Vagina (tissue), 2 donors: ENCODE results near the gene IFNGR1. TPM values are rescaled to one million over a fixed set of nuclear protein-coding genes. Genes with fewer than 3 reads are reported as not detected.

Source experiments
- DNase-seq, 2 donors: peaks; one replicate each; pipeline ENCODE4 v3.0.0-alpha.2; 2017; ENCODE audit errors: extremely low spot score in 2 of 2
- H3K27ac ChIP-seq: fragments of 200-600 bp; sonication (generic); one replicate; pipeline ENCODE4 v1.5.1; 2019
- H3K27me3 ChIP-seq: fragments of 200-600 bp; sonication (generic); one replicate; pipeline ENCODE4 v1.5.1; 2019
- H3K36me3 ChIP-seq, 2 donors: fragments of 200-600 bp; sonication (generic); one replicate each; pipeline ENCODE4 v1.5.1; 2017 to 2019
- H3K4me1 ChIP-seq: fragments of 200-600 bp; sonication (generic); one replicate; pipeline ENCODE4 v1.5.1; 2019
- H3K4me3 ChIP-seq, 2 donors: fragments of 200-600 bp; sonication (generic); 1 replicate in 1 of 2; 2 replicates in 1 of 2; pipeline ENCODE4 v1.5.1; 2016 to 2019
- H3K9me3 ChIP-seq: fragments of 200-600 bp; sonication (generic); one replicate; pipeline ENCODE4 v1.5.1; 2019
- POLR2A ChIP-seq, 2 donors: fragments of 450-650 bp; IDR thresholded peaks; one replicate each; pipeline ENCODE4 v1.6.1; 2017; ENCODE audit warnings: antibody characterized with exemption in 2 of 2, mild to moderate bottlenecking in 2 of 2, moderate library complexity in 2 of 2
- POLR2AphosphoS5 ChIP-seq, 2 donors: sonication (generic); formaldehyde crosslinking; IDR thresholded peaks; one replicate each; pipeline ENCODE4 v1.9.0; 2017; ENCODE audit warnings: antibody characterized with exemption in 2 of 2, mild to moderate bottlenecking in 2 of 2, low read depth in 1 of 2; ENCODE audit not compliant: insufficient read depth in 1 of 2
- intact Hi-C: fragments of 100-400 bp; cut with DNase I; formaldehyde crosslinking; loops from one replicate; pipeline ENCODE4 v1.15.1; 2023
- total RNA-seq: library from RNA; depleted of rRNA; stranded (reverse); fragments of >200 nt; gene quantifications from one replicate; pipeline ENCODE4 v1.2.3, GENCODE V29; 2016
- TF ChIP-seq, protein P1 (sequence below), 3 experiments: fragments of 450-650 bp in 2 of 3; fragments of 200-600 bp in 1 of 3; sonication (generic) in 1 of 3; IDR thresholded peaks; one replicate each; pipeline ENCODE4 v1.5.1; 2017 to 2019; ENCODE audit warnings: antibody characterized with exemption in 3 of 3, mild to moderate bottlenecking in 2 of 3, moderate library complexity in 2 of 3

The IFNGR1 gene
- total RNA-seq, 1 donor from 2014 or later = 76.6 TPM

GRCh38 chr6:137226697-137227096 is 7.5 kb upstream of the IFNGR1 start:
- peaks cover 31% of the 10 kb centered on the region for H3K4me1 ChIP-seq
- no peak for TF ChIP-seq POLR2AphosphoS5 (IDR thresholded peaks at IDR 0.05; ENCODE audit: insufficient read depth in 1 of 2, low read depth in 1 of 2)
- TF ChIP-seq, protein P1, sequence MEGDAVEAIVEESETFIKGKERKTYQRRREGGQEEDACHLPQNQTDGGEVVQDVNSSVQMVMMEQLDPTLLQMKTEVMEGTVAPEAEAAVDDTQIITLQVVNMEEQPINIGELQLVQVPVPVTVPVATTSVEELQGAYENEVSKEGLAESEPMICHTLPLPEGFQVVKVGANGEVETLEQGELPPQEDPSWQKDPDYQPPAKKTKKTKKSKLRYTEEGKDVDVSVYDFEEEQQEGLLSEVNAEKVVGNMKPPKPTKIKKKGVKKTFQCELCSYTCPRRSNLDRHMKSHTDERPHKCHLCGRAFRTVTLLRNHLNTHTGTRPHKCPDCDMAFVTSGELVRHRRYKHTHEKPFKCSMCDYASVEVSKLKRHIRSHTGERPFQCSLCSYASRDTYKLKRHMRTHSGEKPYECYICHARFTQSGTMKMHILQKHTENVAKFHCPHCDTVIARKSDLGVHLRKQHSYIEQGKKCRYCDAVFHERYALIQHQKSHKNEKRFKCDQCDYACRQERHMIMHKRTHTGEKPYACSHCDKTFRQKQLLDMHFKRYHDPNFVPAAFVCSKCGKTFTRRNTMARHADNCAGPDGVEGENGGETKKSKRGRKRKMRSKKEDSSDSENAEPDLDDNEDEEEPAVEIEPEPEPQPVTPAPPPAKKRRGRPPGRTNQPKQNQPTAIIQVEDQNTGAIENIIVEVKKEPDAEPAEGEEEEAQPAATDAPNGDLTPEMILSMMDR (IDR thresholded peaks at IDR 0.05) = no peak
- TF ChIP-seq POLR2A (IDR thresholded peaks at IDR 0.05) = no peak
- intact Hi-C loops = no loop called here

DNA sequence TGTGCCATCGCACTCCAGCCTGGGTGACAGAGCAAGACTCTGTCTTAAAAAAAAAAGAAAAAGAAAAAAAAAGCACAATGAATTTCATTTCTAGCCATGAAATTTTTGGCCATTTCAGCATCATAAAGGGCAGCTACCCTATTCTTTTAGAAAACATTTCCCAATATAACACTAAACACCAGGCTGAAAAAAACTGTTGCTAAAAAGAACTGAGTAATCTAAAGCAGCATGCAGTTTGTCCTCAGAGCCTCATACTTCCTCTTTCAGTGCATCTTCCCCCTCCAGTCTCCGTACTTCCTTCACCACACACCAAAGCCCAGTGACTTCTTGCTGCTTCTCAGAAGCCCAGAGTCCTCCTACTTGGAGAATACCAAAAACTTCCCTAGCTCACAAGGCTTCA is 5.6 kb upstream of the IFNGR1 start:
- Histone ChIP-seq H3K4me1 (peaks cover 45% of the 10 kb centered on the region), H3K27ac (no peak overlapping the region)
- intact Hi-C loops = no loop called here

More at GRCh38 chr6:137226697-137227096, 7.5 kb upstream of the IFNGR1 start:
- no peaks in the 10 kb centered on the region for H3K27me3 ChIP-seq
- H3K9me3 ChIP-seq = no peaks in the 10 kb centered on the region
- DNase-seq = no peak
- no peaks in the 10 kb centered on the region for H3K36me3 ChIP-seq
- H3K4me3 ChIP-seq = no peak overlapping the region
- H3K27ac ChIP-seq = no peak overlapping the region

DNA sequence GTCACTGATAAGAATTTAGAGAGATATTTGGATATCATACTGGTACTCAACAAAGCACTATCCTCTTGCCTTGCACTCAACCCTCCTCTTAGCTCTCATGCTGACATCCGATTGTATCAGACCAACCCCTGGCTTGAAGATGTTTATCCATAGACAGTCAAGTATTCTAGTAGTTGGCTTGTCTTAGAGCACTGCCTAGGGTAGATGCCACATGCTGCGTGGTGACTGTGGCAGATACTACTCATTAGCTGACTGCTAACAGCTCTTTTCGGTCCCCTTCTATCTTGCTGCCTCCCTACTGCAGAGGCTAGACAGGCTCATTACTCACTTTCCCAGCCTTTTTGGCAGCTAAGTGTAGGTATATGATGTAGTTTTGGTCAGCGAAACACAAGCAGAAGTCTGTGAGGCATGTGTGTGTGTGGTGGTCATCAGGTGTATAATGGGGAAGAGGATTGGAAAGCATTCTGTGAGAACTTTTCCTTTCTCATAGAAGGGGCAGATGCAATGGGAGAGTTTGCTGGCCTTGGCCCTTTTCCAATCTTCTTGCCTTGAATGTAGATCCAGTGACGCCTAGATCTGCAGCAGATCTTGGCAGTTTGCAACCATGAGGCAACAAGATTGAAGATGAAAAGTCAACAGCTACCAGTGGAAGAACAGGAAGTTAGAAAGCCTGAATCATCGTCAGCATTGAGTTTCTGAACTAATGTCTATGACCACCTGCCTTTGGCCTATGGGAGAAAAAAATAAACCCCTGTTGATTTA is 4.4 kb upstream of the IFNGR1 start:
- no peak overlapping the region for H3K27ac ChIP-seq
- no peak for DNase-seq

More for the DNA sequence above, 5.6 kb upstream of the IFNGR1 start:
- no peaks in the 10 kb centered on the region for H3K27me3 ChIP-seq
- TF ChIP-seq POLR2AphosphoS5 (IDR thresholded peaks at IDR 0.05; ENCODE audit: insufficient read depth in 1 of 2, low read depth in 1 of 2) = no peak
- TF ChIP-seq POLR2A (IDR thresholded peaks at IDR 0.05) = no peak
- TF ChIP-seq, protein P1 (IDR thresholded peaks at IDR 0.05) = no peak
- H3K36me3 ChIP-seq = no peaks in the 10 kb centered on the region
- no peaks in the 10 kb centered on the region for H3K9me3 ChIP-seq
- no peak overlapping the region for H3K4me3 ChIP-seq
- no peak for DNase-seq

GRCh38 chr6:137222381-137222780 is 3.2 kb upstream of the IFNGR1 start:
- TF ChIP-seq POLR2A (IDR thresholded peaks at IDR 0.05) (no peak), POLR2AphosphoS5 (IDR thresholded peaks at IDR 0.05; ENCODE audit: insufficient read depth in 1 of 2, low read depth in 1 of 2) (peak in 1 of 2 donors; percentile 76)
- Histone ChIP-seq H3K4me1 (peaks cover 50% of the 10 kb centered on the region), H3K4me3 (no peak overlapping the region), H3K9me3 (no peaks in the 10 kb centered on the region), H3K36me3 (no peaks in the 10 kb centered on the region), H3K27ac (peak overlapping the region; percentile 64), H3K27me3 (no peaks in the 10 kb centered on the region)
- DNase-seq = no peak
- intact Hi-C loops = no loop called here

More for the DNA sequence above, 4.4 kb upstream of the IFNGR1 start:
- intact Hi-C loops = no loop called here
- Histone ChIP-seq H3K4me1 (peaks cover 49% of the 10 kb centered on the region), H3K36me3 (no peaks in the 10 kb centered on the region), H3K27me3 (no peaks in the 10 kb centered on the region), H3K9me3 (no peaks in the 10 kb centered on the region), H3K4me3 (no peak overlapping the region)
- TF ChIP-seq POLR2AphosphoS5 (IDR thresholded peaks at IDR 0.05; ENCODE audit: insufficient read depth in 1 of 2, low read depth in 1 of 2) = peak in 1 of 2 donors; percentile 55
- TF ChIP-seq, protein P1 (IDR thresholded peaks at IDR 0.05) = no peak
- TF ChIP-seq POLR2A (IDR thresholded peaks at IDR 0.05) = no peak

- Histone ChIP-seq H3K36me3 (no peaks in the 10 kb centered on the region), H3K4me3 (peak overlapping the region; percentile 83 to 98), H3K27ac (peak overlapping the region; percentile 100), H3K9me3 (no peaks in the 10 kb centered on the region), H3K27me3 (no peaks in the 10 kb centered on the region), H3K4me1 (peaks cover 76% of the 10 kb centered on the region)
- intact Hi-C loops = loop anchor here (10.0 kb wide), 1 partner anchor 1725 kb away; the partner anchor contains the start of gene AHI1
- DNase-seq = no peak
- TF ChIP-seq POLR2A (IDR thresholded peaks at IDR 0.05) (no peak), POLR2AphosphoS5 (IDR thresholded peaks at IDR 0.05; ENCODE audit: insufficient read depth in 1 of 2, low read depth in 1 of 2) (no peak)
- TF ChIP-seq, protein P1 (IDR thresholded peaks at IDR 0.05) = no peak
These were observed 573 bp upstream of the IFNGR1 start for GRCh38 chr6:137219664-137220252.
